PC-9 (cell line): ENCODE results near the gene CDK5RAP2.

Experiments used
- EZH2 ChIP-seq: fragments of 200-600 bp; sonication (generic); IDR thresholded peaks from 2 replicates; pipeline ENCODE4 v1.8.0; 2017; ENCODE audit warnings: antibody characterized with exemption, low read depth
- TF ChIP-seq, protein P1 (sequence below): fragments of 200-600 bp; sonication (generic); conservative IDR thresholded peaks from 2 replicates; pipeline ENCODE4 v1.6.1; 2017; ENCODE audit warnings: mixed run types, antibody characterized with exemption, mild to moderate bottlenecking, moderate library complexity

DNA sequence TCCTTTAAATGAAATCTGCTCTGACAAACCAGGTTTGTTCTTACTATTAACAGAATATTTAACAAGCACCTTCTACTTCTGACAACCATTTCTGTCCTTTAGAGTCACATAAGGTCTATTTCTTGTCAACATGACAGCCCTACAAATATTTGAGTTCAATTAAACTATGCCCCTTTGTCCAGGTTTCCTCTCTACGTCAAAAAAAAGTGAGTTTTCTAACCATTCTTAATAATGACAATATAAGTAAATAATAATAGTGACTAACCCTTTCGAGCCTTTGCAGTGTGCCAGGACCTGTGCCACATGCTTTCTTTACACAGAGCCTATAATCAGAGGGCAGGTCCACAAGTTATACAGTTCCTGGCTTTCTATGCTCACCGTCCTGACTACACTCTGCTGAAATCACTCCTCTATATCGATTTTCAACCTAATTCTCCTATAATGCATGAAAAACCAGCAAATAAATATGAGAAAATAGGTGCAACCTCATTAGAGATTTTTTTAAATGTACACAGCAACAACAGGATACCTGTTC is 115.0 kb downstream of the CDK5RAP2 start:
- TF ChIP-seq, protein P1, sequence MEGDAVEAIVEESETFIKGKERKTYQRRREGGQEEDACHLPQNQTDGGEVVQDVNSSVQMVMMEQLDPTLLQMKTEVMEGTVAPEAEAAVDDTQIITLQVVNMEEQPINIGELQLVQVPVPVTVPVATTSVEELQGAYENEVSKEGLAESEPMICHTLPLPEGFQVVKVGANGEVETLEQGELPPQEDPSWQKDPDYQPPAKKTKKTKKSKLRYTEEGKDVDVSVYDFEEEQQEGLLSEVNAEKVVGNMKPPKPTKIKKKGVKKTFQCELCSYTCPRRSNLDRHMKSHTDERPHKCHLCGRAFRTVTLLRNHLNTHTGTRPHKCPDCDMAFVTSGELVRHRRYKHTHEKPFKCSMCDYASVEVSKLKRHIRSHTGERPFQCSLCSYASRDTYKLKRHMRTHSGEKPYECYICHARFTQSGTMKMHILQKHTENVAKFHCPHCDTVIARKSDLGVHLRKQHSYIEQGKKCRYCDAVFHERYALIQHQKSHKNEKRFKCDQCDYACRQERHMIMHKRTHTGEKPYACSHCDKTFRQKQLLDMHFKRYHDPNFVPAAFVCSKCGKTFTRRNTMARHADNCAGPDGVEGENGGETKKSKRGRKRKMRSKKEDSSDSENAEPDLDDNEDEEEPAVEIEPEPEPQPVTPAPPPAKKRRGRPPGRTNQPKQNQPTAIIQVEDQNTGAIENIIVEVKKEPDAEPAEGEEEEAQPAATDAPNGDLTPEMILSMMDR: no peak
- no peak for TF ChIP-seq EZH2
